GM19463 (cell line): Measurements from ENCODE around the gene TIMELESS.
"Not testable (repeated sequence)": the region's sequence is repeated elsewhere in the genome, so short reads cannot be mapped to it uniquely, and the experiment has no call there.

Experiments used
- ATAC-seq: cut with Tn5 transposase; IDR thresholded peaks from one replicate; pipeline ENCODE4 v1.9.1; 2021; ENCODE audit warnings: mild to moderate bottlenecking, moderate library complexity; ENCODE audit not compliant: unreplicated experiment

Gene TIMELESS, protein sequence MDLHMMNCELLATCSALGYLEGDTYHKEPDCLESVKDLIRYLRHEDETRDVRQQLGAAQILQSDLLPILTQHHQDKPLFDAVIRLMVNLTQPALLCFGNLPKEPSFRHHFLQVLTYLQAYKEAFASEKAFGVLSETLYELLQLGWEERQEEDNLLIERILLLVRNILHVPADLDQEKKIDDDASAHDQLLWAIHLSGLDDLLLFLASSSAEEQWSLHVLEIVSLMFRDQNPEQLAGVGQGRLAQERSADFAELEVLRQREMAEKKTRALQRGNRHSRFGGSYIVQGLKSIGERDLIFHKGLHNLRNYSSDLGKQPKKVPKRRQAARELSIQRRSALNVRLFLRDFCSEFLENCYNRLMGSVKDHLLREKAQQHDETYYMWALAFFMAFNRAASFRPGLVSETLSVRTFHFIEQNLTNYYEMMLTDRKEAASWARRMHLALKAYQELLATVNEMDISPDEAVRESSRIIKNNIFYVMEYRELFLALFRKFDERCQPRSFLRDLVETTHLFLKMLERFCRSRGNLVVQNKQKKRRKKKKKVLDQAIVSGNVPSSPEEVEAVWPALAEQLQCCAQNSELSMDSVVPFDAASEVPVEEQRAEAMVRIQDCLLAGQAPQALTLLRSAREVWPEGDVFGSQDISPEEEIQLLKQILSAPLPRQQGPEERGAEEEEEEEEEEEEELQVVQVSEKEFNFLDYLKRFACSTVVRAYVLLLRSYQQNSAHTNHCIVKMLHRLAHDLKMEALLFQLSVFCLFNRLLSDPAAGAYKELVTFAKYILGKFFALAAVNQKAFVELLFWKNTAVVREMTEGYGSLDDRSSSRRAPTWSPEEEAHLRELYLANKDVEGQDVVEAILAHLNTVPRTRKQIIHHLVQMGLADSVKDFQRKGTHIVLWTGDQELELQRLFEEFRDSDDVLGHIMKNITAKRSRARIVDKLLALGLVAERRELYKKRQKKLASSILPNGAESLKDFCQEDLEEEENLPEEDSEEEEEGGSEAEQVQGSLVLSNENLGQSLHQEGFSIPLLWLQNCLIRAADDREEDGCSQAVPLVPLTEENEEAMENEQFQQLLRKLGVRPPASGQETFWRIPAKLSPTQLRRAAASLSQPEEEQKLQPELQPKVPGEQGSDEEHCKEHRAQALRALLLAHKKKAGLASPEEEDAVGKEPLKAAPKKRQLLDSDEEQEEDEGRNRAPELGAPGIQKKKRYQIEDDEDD

DNA sequence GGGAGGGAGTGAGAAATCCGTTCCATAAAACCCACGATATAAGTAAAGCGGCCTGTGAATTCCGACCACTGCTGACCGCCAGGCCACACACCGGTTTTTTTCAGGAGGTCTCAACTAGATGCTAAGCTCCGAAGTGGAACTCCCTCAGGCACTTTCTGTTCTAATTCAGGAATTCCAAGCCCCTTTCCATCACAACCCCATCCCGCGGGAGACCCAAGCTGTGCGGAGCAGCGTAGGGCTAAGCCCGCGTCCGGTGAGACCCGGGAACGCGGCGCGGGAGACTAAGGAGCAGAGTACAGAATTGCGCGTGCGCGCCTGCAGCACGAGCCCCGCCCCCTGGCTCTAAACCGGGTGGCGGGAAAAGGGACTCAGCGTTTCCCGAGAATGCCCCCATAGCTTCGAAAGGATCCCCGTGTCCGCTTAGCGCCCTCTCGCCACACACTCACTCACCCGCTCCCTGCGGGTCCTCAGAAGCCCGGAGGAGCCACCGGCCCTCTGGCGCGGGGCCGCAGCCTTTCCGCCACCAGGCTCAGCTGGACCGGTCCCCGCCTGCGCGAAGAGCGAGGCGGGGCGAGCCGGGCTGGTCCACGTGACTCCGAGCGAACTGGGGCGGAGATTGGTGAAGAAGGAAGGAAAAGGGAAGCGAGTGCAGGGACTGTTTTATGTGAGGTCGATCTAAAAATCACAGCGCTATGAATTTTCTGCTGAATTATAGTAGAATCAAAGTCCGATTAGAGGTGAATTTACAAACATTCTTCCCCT, at the start of gene TIMELESS:
TIMELESS (minus strand) TSS at position 567 of the 762 bp plus-strand sequence. CDS start 15,256 bp downstream, outside the sequence.
- ATAC-seq: peak; percentile 96

DNA sequence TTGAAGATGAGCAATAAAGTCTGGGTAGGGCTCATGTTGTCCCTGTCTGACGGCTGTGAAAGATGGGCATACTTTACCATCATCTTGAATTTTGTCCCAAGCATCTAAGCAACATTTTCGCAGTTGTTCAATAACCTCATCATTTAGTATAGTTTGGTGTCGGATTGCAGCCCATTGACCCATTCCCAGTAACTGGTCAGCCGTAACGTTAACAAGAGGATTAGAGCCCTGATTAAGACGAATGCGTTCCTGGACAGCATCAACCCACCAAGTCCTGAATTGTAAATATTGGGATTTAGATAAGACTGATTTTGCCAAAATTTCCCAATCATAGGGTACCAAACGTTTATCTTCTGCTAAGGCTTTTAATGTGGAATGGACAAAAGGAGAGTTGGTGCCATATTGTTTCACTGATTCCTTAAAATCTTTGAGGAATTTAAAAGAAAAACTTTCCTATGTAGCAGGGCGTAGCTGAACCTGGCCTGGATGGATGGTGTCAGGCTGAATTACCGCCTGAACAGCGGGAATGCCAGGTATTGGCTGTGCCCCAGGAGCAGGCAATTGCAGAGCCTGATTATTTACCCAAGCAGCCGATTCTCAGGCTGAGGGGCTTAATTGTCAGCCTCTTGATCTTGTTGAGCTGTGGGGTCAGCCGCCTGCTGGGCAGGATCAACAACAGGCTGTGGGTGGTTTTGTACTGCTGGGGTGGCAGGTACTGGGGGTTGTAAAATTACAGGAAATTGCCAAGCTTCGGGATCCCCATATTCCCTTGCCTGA, 49.1 kb upstream of the TIMELESS start:
- not testable (repeated sequence) for ATAC-seq

DNA sequence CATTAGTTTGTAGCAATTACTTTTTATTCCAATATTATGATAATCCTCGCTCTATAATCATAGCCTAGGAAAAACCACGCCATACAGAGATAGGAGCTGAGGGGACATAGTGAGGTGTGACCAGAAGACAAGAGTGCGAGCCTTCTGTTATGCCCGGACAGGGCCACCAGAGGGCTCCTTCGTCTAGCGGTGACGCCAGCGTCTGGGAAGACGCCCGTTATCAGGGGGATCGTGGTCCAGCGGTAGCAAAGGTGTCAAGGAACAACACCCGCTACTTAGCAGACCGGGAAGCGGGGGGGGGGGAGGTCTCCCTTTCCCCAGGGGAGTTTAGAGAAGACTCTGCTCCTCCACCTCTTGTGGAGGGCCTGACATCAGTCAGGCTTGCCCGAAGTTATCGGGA, 47.5 kb upstream of the TIMELESS start:
- not testable (repeated sequence) for ATAC-seq

DNA sequence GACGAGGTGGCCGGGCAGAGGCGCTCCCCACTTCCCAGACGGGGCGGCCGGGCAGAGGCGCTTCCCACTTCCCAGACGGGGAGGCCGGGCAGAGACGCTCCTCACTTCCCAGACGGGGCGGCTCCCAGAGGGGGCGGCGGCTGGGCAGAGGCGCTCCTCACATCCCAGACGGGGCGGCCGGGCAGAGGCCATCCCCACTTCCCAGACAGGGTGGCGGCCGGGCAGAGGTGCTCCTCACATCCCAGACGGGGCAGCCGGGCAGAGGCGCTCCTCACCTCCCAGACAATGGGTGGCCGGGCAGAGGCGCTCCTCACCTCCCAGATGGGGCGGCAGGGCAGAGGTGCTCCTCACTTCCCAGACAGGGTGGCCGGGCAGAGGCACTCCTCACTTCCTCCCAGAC, 45.3 kb upstream of the TIMELESS start:
- ATAC-seq: not testable (repeated sequence)

DNA sequence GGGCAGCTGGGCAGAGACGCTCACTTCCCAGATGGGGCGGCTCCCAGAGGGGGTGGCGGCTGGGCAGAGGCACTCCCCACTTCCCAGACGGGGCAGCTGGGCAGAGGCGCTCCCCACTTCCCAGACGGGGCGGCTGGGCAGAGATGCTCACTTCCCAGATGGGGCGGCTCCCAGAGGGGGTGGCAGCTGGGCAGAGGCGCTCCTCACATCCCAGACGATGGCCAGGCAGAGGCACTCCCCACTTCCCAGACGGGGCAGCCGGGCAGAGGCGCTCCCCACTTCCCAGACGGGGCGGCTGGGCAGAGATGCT, 44.8 kb upstream of the TIMELESS start:
- ATAC-seq: not testable (repeated sequence)

DNA sequence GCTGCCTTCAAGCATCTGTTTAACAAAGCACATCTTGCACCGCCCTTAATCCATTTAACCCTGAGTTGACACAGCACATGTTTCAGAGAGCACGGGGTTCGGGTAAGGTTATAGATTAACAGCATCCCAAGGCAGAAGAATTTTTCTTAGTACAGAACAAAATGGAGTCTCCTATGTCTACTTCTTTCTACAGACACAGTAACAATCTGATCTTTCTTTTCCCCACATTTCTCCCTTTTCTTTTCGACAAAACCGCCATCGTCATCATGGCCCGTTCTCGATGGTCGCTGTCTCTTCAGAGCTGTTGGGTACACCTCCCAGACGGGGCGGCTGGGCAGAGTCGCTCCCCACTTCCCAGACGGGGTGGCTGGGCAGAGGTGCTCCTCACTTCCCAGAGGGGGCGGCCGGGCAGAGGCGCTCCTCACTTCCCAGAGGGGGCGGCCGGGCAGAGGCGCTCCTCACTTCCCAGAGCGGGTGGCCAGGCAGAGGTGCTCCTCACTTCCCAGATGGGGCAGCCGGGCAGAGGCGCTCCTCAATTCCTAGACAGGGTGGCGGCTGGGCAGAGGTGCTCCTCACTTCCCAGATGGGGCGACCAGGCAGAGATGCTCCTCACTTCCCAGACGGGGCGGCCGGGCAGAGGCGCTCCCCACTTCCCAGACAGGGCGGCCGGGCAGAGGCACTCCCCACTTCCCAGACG, 44.3 kb upstream of the TIMELESS start:
- ATAC-seq: not testable (repeated sequence)

DNA sequence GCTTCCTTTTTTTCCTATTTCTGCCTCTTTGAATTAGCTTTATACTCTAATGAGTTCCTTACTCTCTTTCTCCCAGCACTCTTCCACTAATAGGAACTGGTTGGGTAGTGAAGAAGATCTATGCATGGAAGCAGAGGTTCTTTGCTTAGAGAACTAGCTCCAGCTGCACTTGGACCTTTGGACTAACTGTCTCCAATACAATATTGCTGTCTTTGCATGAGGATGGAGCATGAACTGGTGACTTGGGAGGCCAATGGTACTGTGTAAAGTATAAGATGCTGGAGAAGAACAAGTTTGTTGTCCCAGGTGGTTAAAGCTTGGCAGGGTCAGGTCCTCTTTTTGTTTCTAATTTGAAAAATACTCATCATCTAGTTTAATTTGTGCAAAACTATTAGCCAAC, 41.1 kb upstream of the TIMELESS start:
- ATAC-seq: no peak

DNA sequence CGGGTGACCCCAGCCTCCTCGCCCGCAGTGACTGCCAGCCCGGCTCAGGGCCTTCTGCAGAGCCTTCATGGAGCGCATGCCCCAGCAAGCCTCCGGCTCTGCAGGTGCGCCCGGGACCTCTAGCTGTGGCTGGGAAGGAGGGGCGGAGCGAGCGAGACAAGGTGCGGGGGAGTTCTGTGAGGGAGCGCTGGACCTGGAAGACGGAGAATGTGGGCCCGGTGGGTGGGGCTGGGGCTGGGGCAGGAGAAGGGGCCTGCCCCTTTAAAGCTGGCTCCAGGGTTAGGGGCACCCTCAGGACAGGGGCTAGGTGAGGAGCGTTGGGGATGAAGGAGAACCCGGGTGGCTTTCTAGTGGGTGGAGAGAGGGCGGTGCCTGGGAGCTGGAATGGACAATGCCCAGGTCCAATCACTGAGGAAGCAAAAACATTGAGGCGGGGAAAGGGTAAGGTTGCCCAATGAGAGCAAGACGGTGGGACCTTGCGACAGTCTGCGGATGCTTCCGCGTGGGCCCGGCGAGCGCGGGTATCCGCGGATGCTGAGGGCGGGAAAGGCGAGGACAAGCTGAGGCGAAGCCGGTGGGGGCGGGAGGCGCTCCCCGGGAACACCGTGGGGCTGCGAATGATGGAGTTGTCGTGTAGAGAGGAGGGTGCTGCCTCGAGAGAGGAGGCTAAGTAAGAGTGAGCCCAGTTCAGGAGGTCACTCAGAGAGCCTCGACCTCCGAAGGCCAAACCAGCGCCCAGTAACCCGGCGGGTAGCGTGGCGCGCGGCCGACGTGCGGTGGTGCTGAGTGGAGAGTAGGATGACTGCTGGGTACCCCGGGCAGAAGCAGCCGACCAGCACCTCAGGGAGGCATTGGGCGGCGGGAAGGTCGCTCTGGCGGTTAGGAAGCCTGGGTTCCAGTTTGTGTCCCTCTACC, 39.1 kb upstream of the TIMELESS start, which contains the start of gene GLS2:
GLS2 (minus strand) TSS at position 121 of the 915 bp plus-strand sequence; CDS start at position 78, 43 bp downstream.
- ATAC-seq: peak; percentile 89

DNA sequence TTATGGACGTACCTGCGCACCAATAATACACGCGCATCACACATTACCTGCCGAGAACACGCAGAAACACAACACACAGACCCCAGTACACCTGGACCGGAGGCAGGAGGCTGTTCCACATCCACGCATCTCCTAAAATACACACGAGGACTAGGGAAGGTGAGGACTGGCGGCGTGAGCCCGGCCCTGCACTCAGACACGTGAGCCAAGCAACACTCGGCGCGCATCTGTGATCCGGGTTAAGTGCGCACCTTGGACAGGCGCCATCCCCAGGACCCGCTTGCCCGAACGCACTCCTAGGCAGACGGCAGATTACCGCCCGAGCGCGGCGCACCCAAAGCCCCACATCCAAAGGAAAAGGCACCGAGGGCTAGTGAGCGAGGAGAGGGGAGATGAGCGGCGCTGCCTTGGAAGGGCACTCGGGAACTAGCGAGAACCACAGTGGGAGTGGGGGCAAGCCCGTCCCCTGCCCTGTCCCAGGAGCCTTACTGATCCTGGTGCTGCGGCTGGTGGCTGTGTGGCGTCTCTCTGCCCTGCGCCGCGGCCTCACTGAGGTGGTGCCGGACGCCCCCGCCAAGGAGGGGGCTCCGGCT, 38.3 kb upstream of the TIMELESS start:
- ATAC-seq: peak; percentile 32

DNA sequence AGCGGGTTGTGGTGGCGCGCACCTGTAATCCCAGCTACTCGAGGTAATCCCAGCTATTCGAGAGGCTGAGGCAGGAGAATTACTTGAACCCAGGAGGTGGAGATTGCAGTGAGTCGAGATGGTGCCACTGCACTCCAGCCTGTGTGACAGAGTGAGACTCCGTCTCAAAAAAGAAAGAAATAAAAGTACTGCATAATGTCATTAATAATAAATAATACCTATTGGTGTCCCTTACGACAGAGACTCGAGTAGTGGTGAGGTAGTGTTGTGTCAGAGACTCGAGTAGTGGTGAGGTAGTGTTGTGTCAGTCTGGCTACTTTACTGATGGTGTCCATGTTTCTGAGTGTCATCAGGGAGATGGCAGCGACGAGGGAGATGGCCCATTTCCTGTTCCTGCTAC, 37.5 kb upstream of the TIMELESS start:
- ATAC-seq: no peak

DNA sequence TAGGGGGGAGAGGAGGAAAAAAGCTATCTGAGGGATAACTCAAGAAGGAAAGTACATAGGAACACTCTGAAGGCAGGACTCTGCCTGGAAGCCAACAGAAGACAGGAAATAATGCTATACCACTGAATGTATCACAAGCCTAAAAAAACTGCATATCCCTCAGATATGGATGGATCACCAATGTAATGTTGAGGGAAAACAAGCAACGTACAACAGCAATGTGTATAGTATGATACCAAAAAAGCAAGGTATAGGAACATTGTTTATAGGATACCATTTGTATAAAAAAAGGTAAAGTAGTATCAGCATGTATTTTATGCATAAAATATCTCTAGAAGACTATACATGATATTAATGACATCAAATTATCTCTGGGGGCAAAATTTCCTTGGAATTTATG, 35.3 kb upstream of the TIMELESS start:
- no peak for ATAC-seq

DNA sequence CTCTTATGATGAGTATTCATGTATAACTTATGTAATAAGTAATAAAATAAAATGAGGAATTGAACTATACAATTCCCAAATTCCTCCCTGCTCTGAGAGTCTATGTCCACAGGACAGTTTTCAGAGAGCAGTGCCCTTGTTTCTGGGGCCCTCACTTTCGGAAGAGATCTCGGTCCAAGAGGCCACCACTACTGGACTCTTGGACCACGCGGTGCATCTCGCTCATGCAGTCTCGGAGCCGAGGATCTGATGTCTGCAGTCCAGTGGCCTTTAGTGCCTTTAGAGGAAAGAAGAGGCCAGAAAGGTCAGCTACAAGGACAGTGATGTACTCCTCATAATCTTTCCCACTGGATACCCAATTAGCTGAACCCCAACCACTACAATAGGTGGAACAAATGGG, 30.4 kb upstream of the TIMELESS start:
- ATAC-seq: no peak

DNA sequence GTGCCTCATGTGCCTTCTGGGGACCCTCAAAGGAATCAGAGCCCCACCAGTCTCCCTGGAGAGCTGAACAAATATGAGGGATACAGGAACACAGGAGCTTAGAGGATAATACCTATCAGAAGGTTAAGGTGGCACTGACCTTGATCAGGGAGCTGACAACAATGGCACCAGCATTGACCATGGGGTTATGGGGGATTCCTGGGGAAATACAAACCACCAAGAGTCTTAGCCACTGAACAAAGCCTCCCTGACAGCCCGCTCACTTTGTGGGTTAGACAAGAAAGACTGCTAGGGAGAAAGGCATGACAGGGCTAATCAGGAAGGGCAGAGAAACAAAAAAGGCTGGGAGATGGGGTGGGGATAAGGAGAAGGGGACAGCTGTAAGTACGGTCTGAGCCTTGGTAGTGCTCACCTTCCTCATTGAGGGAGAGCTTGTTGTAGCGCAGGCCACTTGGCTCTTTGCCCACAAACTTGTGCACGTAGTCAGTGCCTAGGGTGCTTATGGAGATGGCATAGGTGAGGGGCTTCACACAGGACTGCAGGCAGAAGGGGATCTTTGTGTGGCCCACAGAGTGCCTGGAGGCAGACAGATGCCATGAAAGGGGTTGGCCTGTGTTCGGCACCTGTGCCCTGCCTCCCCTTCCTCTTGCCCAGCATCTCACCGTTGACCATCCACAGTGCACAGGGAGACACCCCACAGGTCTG, 28.4 kb upstream of the TIMELESS start:
- ATAC-seq: no peak

DNA sequence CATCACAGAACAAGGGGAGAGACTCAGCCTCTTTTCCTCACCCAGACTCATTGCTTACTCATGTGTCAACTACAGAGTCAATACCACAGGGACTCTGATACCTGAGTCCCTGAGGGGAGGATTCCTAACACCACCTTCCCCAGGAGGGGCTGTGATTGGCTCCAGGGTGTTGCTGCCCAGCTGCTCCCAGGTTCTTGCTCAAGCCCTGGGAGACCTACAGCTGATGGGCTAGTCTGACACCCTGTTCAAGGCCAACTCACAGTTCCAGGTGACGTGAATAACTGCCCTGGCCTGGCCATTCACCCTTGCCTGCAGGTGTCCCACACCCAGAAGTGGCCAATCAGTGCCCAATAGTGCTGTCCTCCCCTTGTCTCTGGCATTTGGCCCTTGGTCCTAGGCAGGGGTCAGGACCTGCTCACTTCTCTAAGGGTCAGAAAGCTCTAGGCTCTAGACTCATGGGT, 27.8 kb upstream of the TIMELESS start:
- ATAC-seq: no peak

DNA sequence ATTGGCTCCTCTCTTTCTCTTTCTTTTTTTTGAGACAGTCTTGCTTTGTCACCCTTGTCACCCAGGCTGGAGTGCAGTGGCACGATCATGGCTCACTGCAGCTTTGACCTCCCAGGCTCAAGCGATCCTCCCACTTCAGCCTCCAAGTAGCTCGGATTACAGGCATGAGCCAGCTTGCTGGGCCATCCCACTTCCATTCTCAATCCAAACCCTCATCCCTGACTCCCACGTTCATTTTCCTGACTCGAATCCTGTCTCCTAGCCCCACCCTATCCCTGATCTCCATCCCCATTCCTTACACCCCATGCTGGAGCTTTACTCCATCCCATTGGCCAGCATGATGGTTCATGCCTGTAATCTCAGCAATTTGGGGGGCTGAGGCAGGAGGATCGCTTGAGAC, 26.9 kb upstream of the TIMELESS start:
- ATAC-seq: no peak

DNA sequence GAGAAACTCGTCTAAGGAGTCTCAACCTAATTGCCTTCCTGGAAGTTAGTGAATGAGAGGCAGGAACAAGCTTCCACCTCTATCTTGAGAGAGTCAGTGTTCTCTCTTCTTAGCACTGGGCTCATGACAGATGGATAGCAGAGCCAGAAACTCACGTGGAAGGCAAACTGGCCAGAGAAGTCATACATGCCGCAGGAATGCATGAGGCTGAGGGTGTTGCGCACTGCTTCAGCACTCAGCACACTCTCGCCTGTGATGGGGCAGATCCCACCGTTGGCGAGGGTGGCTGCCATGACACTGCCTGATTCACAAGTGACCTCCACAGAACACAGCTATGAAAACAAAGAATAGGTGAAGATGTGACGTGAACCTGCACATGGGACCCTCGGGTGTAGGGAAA, 25.2 kb upstream of the TIMELESS start:
- no peak for ATAC-seq
